Hypothalamus (tissue), 51 donors: ENCODE measurements around the gene FURIN.

Experiments
- DNase-seq, 51 donors: peaks; one replicate each; lab custom pipeline; 2025; lab: John Stamatoyannopoulos, UW

FURIN gene

GRCh38 chr15:90931828-90932659, 63.7 kb downstream of the FURIN start, which contains the start of gene HDDC3:
Gene HDDC3, minus strand, starts transcription at chr15:90932549. Its CDS starts 9 bp downstream, at chr15:90932540.
- DNase-seq: peak in 50 of 51 donors; percentile 27 to 92 (median 72)

DNA sequence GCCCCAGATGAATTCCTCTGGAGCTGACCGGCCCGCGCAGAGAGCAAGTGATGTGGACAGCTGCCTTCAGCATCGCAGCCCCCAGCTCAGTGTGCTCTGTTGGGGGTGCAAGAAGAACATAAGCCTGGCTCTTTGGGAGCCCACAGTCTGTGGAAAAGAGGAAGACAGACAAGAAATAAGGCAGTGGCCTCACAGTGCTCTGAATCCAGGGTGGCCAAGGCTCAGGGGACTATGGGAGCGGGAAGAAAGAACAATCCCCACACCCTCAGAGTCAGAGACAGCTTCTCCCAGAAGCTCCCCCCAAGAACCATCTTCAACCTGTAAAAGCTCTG, 64.2 kb downstream of the FURIN start:
- no peak for DNase-seq
